MM.1S (cell line): ENCODE measurements around the gene FADS1.
A peak's percentile ranks its signal among the peaks of the same experiment; 100 is the strongest.

ENCODE experiments used
- DNase-seq: peaks from one replicate; pipeline ENCODE4 v3.0.0-alpha.2; 2015
- H2AFZ ChIP-seq: fragments of 300-600 bp; sonication (generic); 2 replicates; pipeline ENCODE4 v1.6.0; 2016; ENCODE audit warnings: antibody characterized with exemption, low read length
- H3F3A ChIP-seq: fragments of 300-600 bp; sonication (generic); 2 replicates; pipeline ENCODE4 v1.6.1; 2016; ENCODE audit warnings: mild to moderate bottlenecking, antibody characterized with exemption, low read length, moderate library complexity, mixed read lengths; ENCODE audit not compliant: insufficient read depth
- H3K27ac ChIP-seq: fragments of 300-600 bp; sonication (generic); 2 replicates; pipeline ENCODE4 v1.5.1; 2016; ENCODE audit warnings: mild to moderate bottlenecking, low read length
- H3K27me3 ChIP-seq: fragments of 300-600 bp; sonication (generic); replicated peaks from 2 replicates; pipeline ENCODE4 v1.6.0; 2016; ENCODE audit warnings: low read length; ENCODE audit not compliant: insufficient read depth
- H3K36me3 ChIP-seq: fragments of 300-600 bp; sonication (generic); replicated peaks from 2 replicates; pipeline ENCODE4 v1.6.1; 2016; ENCODE audit warnings: mild to moderate bottlenecking, low read length, mixed read lengths; ENCODE audit not compliant: insufficient read depth
- H3K4me1 ChIP-seq: fragments of 300-600 bp; sonication (generic); 2 replicates; pipeline ENCODE4 v1.6.1; 2016; ENCODE audit warnings: low read length, mixed read lengths
- H3K4me2 ChIP-seq: fragments of 300-600 bp; sonication (generic); 2 replicates; pipeline ENCODE4 v1.6.0; 2016; ENCODE audit warnings: low read depth, low read length
- H3K4me3 ChIP-seq: fragments of 300-600 bp; sonication (generic); 2 replicates; pipeline ENCODE4 v1.5.1; 2016; ENCODE audit warnings: low read length, mixed read lengths
- H3K79me2 ChIP-seq: fragments of 300-600 bp; sonication (generic); 2 replicates; pipeline ENCODE4 v1.6.1; 2016; ENCODE audit warnings: mixed run types, low read length, mixed read lengths
- H3K9ac ChIP-seq: fragments of 300-600 bp; sonication (generic); 2 replicates; pipeline ENCODE4 v1.6.1; 2016; ENCODE audit warnings: low read length, mixed read lengths
- H3K9me2 ChIP-seq: fragments of 300-600 bp; sonication (generic); replicated peaks from 2 replicates; pipeline ENCODE4 v1.6.1; 2016; ENCODE audit warnings: mild to moderate bottlenecking, low read length, mixed read lengths; ENCODE audit not compliant: insufficient read depth
- H3K9me3 ChIP-seq: fragments of 300-600 bp; sonication (generic); replicated peaks from 2 replicates; pipeline ENCODE4 v1.6.1; 2016; ENCODE audit warnings: mild to moderate bottlenecking, low read length, mixed read lengths; ENCODE audit not compliant: insufficient read depth
- H4K20me1 ChIP-seq: fragments of 300-600 bp; sonication (generic); 2 replicates; pipeline ENCODE4 v1.6.1; 2016; ENCODE audit warnings: mild to moderate bottlenecking, low read length, moderate library complexity, mixed read lengths; ENCODE audit not compliant: insufficient read depth
- CTCF ChIP-seq: fragments of 300-600 bp; sonication (generic); IDR thresholded peaks from 2 replicates; pipeline ENCODE4 v1.5.1; 2016; ENCODE audit warnings: antibody characterized with exemption, low read length, mixed read lengths
- EZH2 ChIP-seq: fragments of 300-600 bp; sonication (generic); optimal IDR thresholded peaks from 2 replicates; pipeline ENCODE3; 2017; ENCODE audit warnings: low read depth, mild to moderate bottlenecking, antibody characterized with exemption, low read length, mixed read lengths
- EZH2phosphoT487 ChIP-seq: fragments of 300-600 bp; sonication (generic); IDR thresholded peaks from 2 replicates; pipeline ENCODE4 v1.6.1; 2018; ENCODE audit warnings: antibody characterized with exemption, low read length

FADS1 gene

GRCh38 chr11:61799665-61800284, 17.0 kb downstream of the FADS1 start:
- no peak overlapping the region for H3K4me2 ChIP-seq

GRCh38 chr11:61797263-61797944, 19.4 kb downstream of the FADS1 start:
- Histone ChIP-seq H3K9me2 (no peaks in the 10 kb centered on the region), H3K36me3 (peaks cover 7% of the 10 kb centered on the region; the same call in 1 of the 2 replicates), H3K4me1 (no peaks in the 10 kb centered on the region), H3K27me3 (no peaks in the 10 kb centered on the region), H3K27ac (no peak overlapping the region), H2AFZ (no peak overlapping the region), H3K4me3 (no peak overlapping the region), H3K9ac (no peak overlapping the region), H3K9me3 (no peaks in the 10 kb centered on the region), H3F3A (peaks cover 12% of the 10 kb centered on the region; the same call in 1 of the 2 replicates), H3K79me2 (peaks cover 94% of the 10 kb centered on the region), H3K4me2 (no peak overlapping the region), H4K20me1 (peaks cover 26% of the 10 kb centered on the region)
- TF ChIP-seq EZH2phosphoT487 (no peak), CTCF (peak; percentile 88), EZH2 (no peak)
- DNase-seq, result peak; percentile 74

More at GRCh38 chr11:61799665-61800284, 17.0 kb downstream of the FADS1 start:
- no peak overlapping the region for H3K9ac ChIP-seq
- H4K20me1 ChIP-seq, result peaks cover 24% of the 10 kb centered on the region
- no peaks in the 10 kb centered on the region for H3K4me1 ChIP-seq
- H3K9me2 ChIP-seq, result no peaks in the 10 kb centered on the region
- no peak for DNase-seq
- H2AFZ ChIP-seq, result no peak overlapping the region
- H3K27ac ChIP-seq, result no peak overlapping the region
- TF ChIP-seq EZH2phosphoT487, result no peak
- TF ChIP-seq EZH2, result no peak
- H3K79me2 ChIP-seq, result peaks cover 79% of the 10 kb centered on the region
- no peak overlapping the region for H3K4me3 ChIP-seq
- H3K27me3 ChIP-seq, result no peaks in the 10 kb centered on the region
- peaks cover 7% of the 10 kb centered on the region; the same call in 1 of the 2 replicates for H3K36me3 ChIP-seq
- peaks cover 12% of the 10 kb centered on the region; the same call in 1 of the 2 replicates for H3F3A ChIP-seq
- H3K9me3 ChIP-seq, result no peaks in the 10 kb centered on the region

DNA sequence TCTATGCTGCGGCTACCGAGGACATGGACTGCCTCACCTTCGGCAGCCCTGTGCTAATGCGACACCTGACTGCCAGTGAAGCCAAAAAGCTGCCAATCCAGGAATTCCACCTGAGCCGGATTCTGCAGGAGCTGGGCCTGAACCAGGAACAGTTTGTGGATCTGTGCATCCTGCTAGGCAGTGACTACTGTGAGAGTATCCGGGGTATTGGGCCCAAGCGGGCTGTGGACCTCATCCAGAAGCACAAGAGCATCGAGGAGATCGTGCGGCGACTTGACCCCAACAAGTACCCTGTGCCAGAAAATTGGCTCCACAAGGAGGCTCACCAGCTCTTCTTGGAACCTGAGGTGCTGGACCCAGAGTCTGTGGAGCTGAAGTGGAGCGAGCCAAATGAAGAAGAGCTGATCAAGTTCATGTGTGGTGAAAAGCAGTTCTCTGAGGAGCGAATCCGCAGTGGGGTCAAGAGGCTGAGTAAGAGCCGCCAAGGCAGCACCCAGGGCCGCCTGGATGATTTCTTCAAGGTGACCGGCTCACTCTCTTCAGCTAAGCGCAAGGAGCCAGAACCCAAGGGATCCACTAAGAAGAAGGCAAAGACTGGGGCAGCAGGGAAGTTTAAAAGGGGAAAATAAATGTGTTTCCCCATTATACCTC, 20.8 kb downstream of the FADS1 start:
- TF ChIP-seq EZH2 (no peak), EZH2phosphoT487 (no peak)
- peaks cover 12% of the 10 kb centered on the region; the same call in 1 of the 2 replicates for H3F3A ChIP-seq
- H3K9ac ChIP-seq, result no peak overlapping the region
- no peaks in the 10 kb centered on the region for H3K9me3 ChIP-seq
- H3K27ac ChIP-seq, result no peak overlapping the region
- DNase-seq, result no peak
- H3K4me3 ChIP-seq, result no peak overlapping the region
- H3K27me3 ChIP-seq, result no peaks in the 10 kb centered on the region
- peaks cover 7% of the 10 kb centered on the region; the same call in 1 of the 2 replicates for H3K36me3 ChIP-seq
- H3K9me2 ChIP-seq, result no peaks in the 10 kb centered on the region
- H3K4me1 ChIP-seq, result no peaks in the 10 kb centered on the region; the same call in 1 of the 2 replicates
- no peak overlapping the region for H3K4me2 ChIP-seq
- H3K79me2 ChIP-seq, result peaks cover 97% of the 10 kb centered on the region
- peaks cover 26% of the 10 kb centered on the region for H4K20me1 ChIP-seq
- no peak overlapping the region for H2AFZ ChIP-seq

- Histone ChIP-seq H3F3A (peaks cover 9% of the 10 kb centered on the region; the same call in 1 of the 2 replicates), H2AFZ (no peak overlapping the region), H3K4me1 (no peaks in the 10 kb centered on the region; the same call in 1 of the 2 replicates), H4K20me1 (peaks cover 26% of the 10 kb centered on the region), H3K27ac (no peak overlapping the region), H3K4me2 (no peak overlapping the region), H3K9me3 (no peaks in the 10 kb centered on the region), H3K9ac (no peak overlapping the region), H3K36me3 (peaks cover 7% of the 10 kb centered on the region; the same call in 1 of the 2 replicates), H3K79me2 (peaks cover 97% of the 10 kb centered on the region), H3K9me2 (no peaks in the 10 kb centered on the region), H3K4me3 (no peak overlapping the region), H3K27me3 (no peaks in the 10 kb centered on the region)
- no peak for DNase-seq
- TF ChIP-seq EZH2, result no peak
Observed at GRCh38 chr11:61795459-61795858, 21.3 kb downstream of the FADS1 start.
